Measurements from ENCODE around the gene RNF214. TPM values are rescaled to one million over a fixed set of nuclear protein-coding genes. Genes with fewer than 3 reads are reported as not detected.
A peak's percentile ranks its signal among the peaks of the same experiment; 100 is the strongest.

RNF214 gene
- total and polyA plus RNA-seq, 2 of the 4 experiments (the other 2 are of a cell fraction): 7.9 to 14.8 TPM

DNA sequence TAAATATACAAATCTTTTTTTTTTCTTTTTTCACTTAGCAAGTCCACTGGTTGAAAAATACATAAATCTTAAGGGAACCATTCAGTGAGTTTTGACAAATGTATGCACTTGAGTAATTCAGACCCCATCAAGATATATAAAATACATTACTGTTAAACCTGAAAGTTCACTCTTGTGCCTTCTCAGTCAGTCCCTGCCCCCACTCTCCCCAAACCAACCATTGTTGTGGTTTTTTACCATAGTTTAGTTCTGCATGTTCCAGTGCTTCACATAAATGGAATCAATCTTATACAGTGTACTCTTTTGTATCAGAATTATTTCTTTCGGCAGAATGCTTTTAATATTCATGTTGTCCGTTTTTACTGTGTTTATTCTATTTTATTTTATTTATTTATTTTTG, 26.1 kb downstream of the RNF214 start:
- Histone ChIP-seq H3K4me2 (ENCODE audit: low read depth, low read length) (no peak overlapping the region), H3K18ac (ENCODE audit: low read depth, low read length) (no peak overlapping the region), H3K56ac (ENCODE audit: extremely low read depth, insufficient read depth, low read length) (no peak overlapping the region), H3K36me3 (ENCODE audit: control insufficient read depth, insufficient read depth, low read length) (peaks cover 10% of the 10 kb centered on the region), H2BK5ac (ENCODE audit: low read depth, low read length, poor library complexity, severe bottlenecking) (peak overlapping the region; percentile 10), H2AFZ (replicated peaks; ENCODE audit: low read length, poor library complexity) (no peak overlapping the region), H2BK120ac (ENCODE audit: low read depth, low read length) (no peak overlapping the region), H3K4me3 (ENCODE audit: insufficient read depth, low read depth, low read length) (no peak overlapping the region), H3K4me1 (ENCODE audit: control insufficient read depth, insufficient read depth, low read length) (peaks cover 2% of the 10 kb centered on the region; the same call in 1 of the 2 replicates), H2AK5ac (ENCODE audit: low read depth, low read length) (no peak overlapping the region; the same call in 1 of the 2 replicates), H3K9me3 (ENCODE audit: control insufficient read depth, insufficient read depth, low read length) (no peaks in the 10 kb centered on the region), H2BK15ac (ENCODE audit: low read depth, low read length) (no peak overlapping the region), H3K9me1 (ENCODE audit: insufficient read depth, low read length) (peaks cover 3% of the 10 kb centered on the region; the same call in 1 of the 2 replicates), H4K8ac (ENCODE audit: low read depth in 2 of 2, low read length in 2 of 2) (no peak overlapping the region), H3K14ac (replicated peaks; ENCODE audit: low read depth, low read length) (no peak overlapping the region), H3K79me1 (ENCODE audit: low read depth in 1 of 2, low read length in 2 of 2) (peaks cover 10% of the 10 kb centered on the region in 2 experiments; a peak in 3 of 4 replicates), H2AK9ac (replicated peaks; ENCODE audit: low read depth, low read length, poor library complexity) (no peak overlapping the region), H4K20me1 (ENCODE audit: insufficient read depth, low read length) (0 out of 2 replicates have a peak, but pooled peaks cover 3% of the 10 kb centered on the region), H4K91ac (ENCODE audit: insufficient read depth, low read depth, low read length) (no peak overlapping the region), H3K23ac (ENCODE audit: low read depth, low read length) (no peak overlapping the region), H3K27ac (ENCODE audit: insufficient read depth, low read length) (peak overlapping the region; percentile 33; the same call in 1 of the 2 replicates), H3K4ac (ENCODE audit: low read depth, low read length) (no peak overlapping the region; the same call in 1 of the 2 replicates), H3K27me3 (ENCODE audit: control insufficient read depth, insufficient read depth, low read length) (no peaks in the 10 kb centered on the region), H2BK20ac (ENCODE audit: low read depth, low read length) (no peak overlapping the region), H3K9ac (ENCODE audit: low read depth, low read length) (no peak overlapping the region), H4K5ac (ENCODE audit: low read depth, low read length) (no peak overlapping the region)
- in situ Hi-C loops (cut with MboI; ENCODE audit: low sequenced_read_pairs) (no loop called here), intact Hi-C loops (cut with micrococcal nuclease) (no loop called here), dilution Hi-C loops (cut with HindIII; ENCODE audit: low sequenced_read_pairs, unreplicated experiment) (no loop called here)
- ATAC-seq (ENCODE audit: low read depth) (no peak), DNase-seq (no peak)
- no CpG with 5 or more reads among the region's 2 CpGs for WGBS, 2 experiments (ENCODE audit: extremely low coverage in 2 of 2, insufficient read length in 1 of 2)
- BruUV-seq (replicated peaks): no TSS peak
- ChIA-PET POLR2A (ENCODE audit: unreplicated experiment) (no interaction called here), CTCF (no interaction called here)
- TF ChIP-seq SMC3 (IDR thresholded peaks at IDR 0.05; ENCODE audit: low read depth, low read length) (no peak), RCOR1 (IDR thresholded peaks at IDR 0.05; ENCODE audit: insufficient replicate concordance, low read length) (no peak), NFE2L2 (IDR thresholded peaks at IDR 0.05; ENCODE audit: low read depth, low read length) (no peak), CHD1 (IDR thresholded peaks at IDR 0.05; ENCODE audit: low read depth, low read length) (no peak), MAZ (IDR thresholded peaks at IDR 0.05; ENCODE audit: borderline replicate concordance, low read depth, low read length) (no peak), FOS (IDR thresholded peaks at IDR 0.05; ENCODE audit: low read depth, low read length) (no peak), RAD21 (IDR thresholded peaks at IDR 0.05; ENCODE audit: low read length) (no peak), MAFK (IDR thresholded peaks at IDR 0.05; ENCODE audit: low read depth, low read length) (no peak), CEBPB (IDR thresholded peaks at IDR 0.05; ENCODE audit: low read depth, low read length) (no peak), POLR2A (IDR thresholded peaks at IDR 0.05; ENCODE audit: low read depth, low read length) (no peak), BHLHE40 (IDR thresholded peaks at IDR 0.05; ENCODE audit: low read depth, low read length) (no peak)
- TF ChIP-seq, protein P1, sequence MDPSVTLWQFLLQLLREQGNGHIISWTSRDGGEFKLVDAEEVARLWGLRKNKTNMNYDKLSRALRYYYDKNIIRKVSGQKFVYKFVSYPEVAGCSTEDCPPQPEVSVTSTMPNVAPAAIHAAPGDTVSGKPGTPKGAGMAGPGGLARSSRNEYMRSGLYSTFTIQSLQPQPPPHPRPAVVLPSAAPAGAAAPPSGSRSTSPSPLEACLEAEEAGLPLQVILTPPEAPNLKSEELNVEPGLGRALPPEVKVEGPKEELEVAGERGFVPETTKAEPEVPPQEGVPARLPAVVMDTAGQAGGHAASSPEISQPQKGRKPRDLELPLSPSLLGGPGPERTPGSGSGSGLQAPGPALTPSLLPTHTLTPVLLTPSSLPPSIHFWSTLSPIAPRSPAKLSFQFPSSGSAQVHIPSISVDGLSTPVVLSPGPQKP (IDR thresholded peaks at IDR 0.05; ENCODE audit: borderline replicate concordance, low read depth, low read length): no peak
- TF ChIP-seq, protein P2, sequence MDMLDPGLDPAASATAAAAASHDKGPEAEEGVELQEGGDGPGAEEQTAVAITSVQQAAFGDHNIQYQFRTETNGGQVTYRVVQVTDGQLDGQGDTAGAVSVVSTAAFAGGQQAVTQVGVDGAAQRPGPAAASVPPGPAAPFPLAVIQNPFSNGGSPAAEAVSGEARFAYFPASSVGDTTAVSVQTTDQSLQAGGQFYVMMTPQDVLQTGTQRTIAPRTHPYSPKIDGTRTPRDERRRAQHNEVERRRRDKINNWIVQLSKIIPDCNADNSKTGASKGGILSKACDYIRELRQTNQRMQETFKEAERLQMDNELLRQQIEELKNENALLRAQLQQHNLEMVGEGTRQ (IDR thresholded peaks at IDR 0.05; ENCODE audit: low read depth, low read length): no peak
